Embryonic facial prominence (tissue), 1 donor: ENCODE measurements around the gene NCSTN.

ENCODE experiments used
- DNase-seq: peaks from one replicate; pipeline ENCODE4 v3.0.0-alpha.2; 2016; ENCODE audit errors: extremely low spot score

Gene NCSTN

DNA sequence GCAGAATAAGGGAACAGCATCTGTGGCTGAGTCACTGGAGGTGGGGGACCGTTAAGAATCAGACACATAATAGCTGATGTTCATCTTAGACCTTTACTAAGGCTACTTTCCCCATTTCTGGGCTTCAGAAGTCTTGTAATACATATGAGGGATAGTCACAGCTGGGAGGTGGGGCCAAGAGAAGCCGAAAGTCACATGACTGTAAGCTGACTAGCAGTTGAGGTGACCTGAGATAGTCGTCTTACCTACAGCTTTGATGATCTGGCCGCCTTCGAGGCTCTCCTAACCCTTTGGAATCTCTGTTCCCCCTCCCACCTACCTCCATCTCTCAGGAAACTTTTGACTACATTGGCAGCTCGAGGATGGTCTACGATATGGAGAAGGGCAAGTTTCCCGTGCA is 9.4 kb downstream of the NCSTN start:
- no peak for DNase-seq

DNA sequence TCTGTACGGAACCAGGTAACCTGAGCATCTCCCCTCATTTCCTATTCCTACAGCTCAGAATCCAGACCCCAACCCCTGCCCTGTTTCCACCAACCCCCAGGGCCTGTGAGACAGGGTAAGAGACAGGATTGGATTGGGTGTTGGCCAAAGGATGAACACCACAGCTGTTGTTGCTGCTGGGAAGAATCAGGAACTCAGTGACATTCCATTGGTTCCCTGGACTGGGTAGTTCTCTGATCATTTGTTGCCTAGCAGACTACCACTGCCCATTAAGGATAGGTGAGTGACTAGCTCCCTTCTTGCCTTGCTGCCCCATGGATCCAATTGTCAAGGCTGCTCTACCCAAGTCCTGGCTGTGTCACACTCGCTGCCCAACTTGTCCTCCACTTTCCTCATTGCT is 10.0 kb downstream of the NCSTN start:
- DNase-seq = no peak

DNA sequence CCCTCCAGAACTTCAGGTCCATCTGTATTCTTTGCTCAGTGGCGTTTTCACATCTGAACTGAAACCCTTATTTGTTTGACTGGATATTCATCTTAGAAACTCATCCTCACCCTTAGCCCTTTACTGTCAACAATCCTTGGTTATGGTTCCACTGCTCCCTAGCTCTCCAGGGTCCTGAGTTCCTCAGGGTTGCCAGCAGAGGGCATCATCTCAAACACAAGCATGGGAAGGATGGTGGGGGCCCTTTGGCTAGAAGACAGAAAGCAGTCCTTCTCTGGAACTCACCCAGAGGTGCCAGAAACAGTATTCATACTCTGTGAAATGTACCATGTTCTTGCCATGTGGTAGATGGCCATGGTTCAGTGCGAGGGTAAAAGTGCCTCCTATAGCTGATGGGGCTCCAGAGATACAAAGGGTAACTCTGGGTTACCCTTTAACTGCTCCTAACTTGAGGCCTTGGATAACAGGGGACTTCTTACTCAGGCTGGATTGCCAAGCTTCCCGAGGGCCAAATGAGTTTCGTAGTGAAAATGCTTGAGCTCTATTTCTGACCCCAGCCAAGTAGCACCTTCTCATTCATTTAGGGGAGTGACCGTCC is 11.3 kb downstream of the NCSTN start:
- DNase-seq = no peak

DNA sequence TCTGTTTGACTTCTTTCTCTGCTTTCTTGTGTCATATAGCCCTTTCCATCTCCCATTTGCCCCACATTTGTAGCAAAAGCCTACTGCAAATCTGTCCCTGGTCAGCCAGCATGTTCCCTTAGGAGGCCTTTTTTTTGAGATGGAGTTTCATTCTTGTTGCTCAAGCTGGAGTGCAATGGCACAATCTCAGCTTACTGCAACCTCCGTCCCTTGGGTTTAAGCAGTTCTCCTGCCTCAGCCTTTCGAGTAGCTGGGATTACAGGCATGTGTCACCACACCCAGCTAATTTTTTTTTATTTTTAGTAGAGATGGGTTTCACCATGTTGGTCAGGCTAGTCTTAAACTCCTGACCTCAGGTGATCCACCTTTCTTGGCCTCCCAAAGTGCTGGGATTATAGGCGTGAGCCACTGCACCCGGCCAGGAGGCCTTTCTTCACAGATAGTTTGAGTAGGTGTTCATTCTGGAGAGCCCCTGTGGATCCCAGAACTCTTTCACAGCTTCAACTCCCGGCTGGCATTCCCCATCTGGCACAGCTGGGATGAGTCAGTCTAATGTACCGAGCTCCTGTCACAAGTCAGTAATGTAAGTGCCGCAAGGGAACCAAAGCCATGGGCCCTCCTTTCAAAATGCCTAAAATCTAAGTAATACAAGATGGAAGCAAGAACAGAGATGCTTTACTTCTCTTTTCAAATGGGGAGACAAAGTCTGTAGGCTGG is 14.3 kb downstream of the NCSTN start:
- no peak for DNase-seq

DNA sequence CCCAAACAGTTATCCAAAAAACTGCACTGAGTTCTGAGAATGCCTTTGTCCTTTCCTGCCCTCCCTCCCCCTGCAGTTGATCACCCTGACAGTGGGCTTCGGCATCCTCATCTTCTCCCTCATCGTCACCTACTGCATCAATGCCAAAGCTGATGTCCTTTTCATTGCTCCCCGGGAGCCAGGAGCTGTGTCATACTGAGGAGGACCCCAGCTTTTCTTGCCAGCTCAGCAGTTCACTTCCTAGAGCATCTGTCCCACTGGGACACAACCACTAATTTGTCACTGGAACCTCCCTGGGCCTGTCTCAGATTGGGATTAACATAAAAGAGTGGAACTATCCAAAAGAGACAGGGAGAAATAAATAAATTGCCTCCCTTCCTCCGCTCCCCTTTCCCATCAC is 14.9 kb downstream of the NCSTN start:
- no peak for DNase-seq

DNA sequence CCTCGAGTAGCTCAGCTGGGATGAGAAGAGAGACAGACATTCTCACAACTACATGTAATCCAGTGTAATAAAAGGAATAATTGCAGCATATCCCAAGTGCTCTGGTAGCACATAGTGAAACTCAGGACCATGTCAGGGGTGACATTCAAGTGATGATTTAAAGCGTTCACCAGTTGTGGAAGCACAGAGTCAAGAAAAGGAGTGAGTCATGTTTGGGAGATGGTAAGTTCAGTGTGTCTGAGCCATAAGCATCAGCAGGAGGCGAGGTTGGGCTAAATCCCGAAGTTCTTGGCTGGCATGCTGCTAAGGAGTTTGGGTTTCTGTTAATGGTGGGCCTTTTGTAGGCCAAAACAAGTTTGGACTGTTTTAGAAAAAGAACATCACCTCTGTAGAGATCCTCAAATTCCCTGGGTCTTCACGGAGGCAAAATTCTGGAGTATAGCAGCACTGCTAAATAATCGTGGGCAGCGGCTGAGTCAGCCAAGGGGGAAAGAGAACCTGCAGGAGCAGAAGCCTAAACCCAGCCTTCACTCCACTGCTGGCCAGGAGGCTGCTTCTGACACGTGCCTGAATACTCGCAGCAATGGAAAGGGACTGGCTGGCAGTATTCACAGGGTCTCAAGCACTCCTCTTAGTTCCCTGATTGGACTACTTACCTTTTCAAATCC is 16.5 kb downstream of the NCSTN start:
- no peak for DNase-seq

DNA sequence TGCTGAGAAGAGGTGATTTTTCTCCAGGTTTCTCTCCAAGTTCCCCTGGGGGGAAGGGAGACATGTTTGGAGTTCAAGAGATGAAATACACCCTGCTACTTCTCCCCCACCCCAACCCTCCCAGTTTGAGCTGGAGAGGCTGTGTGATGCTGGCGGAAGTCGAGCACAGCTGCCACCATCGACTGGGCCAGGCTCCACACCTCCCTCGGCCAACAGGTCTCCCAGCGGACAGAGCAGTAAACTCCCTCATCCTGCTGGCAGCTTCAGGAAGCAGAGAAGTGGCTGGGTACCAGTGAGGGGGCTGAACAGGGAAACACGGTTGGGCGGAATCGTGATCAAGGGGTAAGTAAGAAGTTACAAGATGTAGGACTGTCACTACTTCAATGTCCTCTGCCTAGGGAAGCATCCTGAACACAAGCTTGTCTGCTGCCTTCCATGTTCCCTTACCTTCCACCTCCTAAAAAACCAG is 17.1 kb downstream of the NCSTN start:
- no peak for DNase-seq

DNA sequence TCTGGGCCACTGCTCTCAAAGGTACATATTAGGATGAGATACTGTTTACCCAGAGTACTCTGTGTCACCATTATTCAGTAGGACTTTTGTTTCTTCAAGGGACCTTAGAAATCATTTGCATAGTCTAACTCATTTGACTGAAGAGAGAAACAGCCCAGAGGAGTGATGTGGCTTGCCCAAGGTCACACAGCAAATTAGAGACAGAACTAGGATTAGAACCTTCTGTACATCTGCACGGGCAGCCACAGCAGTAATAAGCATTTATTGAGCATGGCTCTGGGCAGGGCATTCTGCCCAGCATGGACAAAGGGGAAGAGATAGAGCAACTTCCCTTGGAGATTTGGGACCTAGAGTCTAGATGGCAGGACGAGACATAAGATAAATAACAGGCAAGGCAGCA is 18.0 kb downstream of the NCSTN start:
- DNase-seq = no peak

DNA sequence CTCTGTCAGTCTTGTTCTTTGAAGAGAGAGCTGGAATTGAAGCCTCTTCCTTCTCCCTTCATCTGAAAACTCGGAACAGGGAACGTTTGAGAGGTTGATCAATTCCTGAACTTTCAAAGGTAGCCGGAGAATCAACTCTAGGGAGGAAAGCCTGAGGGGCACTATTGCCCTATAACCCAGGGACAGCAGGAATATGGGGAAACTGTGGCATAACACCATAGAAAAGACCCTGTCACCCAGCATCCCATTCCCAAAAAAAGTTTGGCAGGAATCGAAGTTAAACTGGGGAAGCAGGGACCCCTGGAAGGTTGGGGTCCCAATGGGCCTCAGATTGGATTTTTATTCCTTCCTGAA is 18.6 kb downstream of the NCSTN start:
- no peak for DNase-seq

DNA sequence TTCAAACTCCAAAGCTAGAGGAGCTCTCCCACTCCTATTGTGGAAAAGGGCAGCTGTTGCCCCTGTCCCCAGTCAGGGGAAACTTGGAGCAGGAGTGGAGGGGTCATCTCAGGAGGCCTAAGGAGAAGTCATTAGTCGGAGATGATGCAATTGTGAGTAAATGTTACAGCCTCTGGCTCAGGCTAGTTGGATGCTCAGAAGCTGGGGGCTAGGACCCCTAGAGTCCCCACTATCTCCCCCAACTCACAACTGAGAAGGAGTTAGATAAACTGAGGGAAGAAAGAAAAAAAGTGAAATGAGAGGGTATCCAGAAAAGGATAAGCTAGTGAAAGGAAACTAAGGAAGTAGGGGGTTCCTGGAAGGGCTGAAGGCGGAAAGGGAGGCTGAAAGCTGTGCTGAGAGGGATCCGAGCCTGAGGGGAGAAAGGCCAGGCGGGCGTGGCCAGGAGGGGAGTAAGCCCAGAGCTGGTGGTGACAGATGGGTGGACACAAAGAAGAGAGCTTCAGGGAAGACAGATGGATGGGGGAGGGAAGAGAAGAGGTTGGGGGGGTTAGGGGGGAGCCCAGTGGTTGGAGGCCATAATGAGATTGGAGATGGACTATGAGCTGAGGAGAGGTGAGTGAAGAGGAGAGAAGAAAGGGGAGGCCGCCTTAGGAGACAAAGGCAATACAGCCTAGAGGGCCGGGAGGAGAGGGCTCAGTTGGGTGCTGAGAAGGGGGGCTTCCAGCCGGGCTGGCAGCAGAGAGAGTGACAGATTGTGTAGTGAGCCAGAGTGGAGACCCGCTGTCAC is 19.2 kb downstream of the NCSTN start:
- no peak for DNase-seq

DNA sequence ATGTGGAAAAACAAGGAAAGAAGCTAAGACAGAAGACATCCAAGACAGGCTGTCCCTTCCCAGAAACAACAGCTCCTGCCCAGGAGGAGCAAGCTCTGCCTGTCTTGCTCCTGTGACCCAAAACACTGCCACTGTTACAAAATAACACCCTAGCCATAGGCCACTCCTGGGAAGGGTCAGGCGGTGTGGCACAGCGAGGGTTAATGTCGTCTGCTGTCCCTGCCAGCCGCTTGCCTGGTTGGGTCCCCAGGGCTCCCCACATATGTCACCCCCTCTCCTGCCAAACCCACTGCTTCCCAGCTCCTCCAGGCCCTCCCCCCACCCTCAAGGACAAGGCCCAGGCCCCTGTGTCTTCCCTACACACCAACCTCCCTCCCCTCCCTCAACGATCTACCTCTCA is 19.8 kb downstream of the NCSTN start:
- DNase-seq = no peak

DNA sequence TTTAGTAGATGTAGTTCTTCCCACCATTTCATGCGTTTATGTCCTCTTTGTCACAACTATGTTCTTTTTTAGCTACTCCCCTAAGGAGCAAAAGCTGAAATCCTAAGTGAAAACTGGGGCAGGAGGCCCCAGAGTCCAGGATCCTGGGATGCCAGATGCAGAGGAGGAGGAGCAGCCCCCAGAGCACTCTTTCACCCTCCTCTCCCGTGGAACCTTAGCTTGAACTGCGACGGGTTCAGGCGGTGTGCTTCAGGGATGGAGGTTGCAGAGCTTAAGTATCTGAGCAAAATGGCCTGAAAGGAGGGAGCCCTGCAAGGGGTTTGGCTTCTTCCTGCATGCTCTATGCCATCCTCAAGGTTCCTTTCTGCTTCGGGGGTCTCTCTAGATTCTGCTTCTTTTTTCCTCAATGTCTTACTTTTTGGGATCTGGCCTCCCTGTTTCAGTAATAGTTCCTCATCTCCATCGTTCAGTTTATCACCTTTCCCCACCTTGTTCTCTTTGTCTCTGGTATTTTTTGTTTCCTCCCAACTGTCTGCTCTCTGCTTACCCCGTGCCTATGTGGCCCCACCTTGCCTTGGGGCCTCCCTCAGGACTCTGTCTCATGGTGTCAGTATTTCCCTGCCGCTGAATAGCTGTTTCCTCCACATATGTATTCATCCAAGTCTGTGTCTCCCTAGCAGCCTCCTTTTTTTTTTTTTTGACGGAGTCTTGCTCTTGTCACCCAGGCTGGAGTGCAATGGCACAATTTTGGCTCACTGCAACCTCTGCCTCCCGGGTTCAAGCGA is 21.0 kb downstream of the NCSTN start:
- no peak for DNase-seq

DNA sequence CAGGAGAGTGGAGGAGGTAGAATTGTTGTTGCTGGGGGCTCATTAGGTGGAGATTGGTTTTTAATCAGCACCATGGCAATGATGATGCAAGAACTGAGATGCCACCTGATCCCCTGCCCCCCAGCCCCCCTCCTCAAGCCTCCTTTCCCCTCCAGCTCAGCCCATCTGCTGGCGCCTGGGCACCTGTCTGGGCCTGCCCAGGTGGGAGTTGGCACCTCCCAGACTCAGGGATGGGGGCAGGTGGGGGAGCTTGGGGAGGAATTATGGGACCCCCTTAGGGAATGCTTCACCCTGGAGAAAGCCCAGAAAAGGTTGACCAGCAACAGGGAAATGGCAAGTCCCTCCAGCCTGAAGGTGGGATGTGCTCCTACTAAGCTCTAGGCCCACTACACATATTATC is 22.1 kb downstream of the NCSTN start:
- DNase-seq = no peak

DNA sequence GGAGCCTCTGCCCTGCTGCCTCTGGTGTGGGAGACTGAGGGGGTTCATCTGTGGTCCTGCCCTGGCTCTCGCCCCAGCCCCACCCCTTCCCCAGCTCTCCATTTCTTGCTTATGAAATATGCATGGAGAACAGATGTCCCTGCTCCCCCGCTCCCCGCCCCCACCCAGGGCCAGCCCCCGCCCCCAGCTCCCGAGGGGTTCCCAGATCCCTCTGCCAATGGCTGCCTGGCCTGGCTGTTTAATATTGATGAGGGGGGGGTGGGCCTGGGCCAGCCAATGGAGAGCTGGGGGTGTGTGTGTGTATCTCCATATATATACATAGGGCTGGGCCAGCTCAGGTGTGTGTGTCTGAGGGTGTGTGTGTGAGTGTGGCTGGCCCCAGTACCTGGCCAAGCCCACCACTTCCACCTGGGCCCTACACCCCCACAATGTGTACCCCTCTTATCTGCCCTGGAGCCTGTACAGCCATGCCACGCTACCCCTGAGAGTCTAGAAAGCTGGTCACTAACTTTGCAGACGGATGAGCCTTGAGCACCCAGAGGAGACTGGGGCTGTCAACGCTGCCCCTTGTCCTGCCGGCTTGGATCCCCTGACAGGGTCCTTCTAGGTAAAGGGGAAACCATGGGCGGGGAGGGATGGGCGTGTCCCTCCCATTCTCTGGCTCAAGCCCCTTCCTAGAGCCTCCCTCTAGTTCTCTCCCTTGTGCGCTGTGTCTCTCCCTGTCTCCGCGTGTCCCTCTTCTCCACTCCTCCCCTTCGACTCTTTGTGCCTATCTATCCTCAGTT is 23.7 kb downstream of the NCSTN start, which contains the start of gene NHLH1:
Gene NHLH1 (plus strand): TSS at position 341 of the 785 bp plus-strand sequence. CDS start 3,661 bp downstream, outside the sequence.
- DNase-seq = no peak

DNA sequence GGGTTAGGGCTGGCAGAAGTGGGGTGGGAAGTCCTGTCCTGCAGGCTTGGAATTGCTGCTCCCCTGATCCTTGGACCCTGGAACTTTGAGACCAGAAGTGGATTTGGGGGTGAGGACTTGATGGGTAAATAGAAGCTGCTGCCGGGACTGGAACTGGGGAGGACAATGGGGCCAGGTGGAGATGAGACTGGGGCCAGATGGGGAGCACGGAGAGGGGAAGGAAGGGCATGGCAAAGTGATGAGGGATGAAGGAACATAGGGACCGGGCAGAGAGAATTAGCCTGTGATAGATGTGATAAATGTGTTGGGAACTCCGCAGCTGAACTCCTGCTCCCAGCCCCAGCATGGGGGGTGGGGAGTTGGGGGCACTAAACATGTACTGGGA is 24.3 kb downstream of the NCSTN start:
- DNase-seq = no peak

DNA sequence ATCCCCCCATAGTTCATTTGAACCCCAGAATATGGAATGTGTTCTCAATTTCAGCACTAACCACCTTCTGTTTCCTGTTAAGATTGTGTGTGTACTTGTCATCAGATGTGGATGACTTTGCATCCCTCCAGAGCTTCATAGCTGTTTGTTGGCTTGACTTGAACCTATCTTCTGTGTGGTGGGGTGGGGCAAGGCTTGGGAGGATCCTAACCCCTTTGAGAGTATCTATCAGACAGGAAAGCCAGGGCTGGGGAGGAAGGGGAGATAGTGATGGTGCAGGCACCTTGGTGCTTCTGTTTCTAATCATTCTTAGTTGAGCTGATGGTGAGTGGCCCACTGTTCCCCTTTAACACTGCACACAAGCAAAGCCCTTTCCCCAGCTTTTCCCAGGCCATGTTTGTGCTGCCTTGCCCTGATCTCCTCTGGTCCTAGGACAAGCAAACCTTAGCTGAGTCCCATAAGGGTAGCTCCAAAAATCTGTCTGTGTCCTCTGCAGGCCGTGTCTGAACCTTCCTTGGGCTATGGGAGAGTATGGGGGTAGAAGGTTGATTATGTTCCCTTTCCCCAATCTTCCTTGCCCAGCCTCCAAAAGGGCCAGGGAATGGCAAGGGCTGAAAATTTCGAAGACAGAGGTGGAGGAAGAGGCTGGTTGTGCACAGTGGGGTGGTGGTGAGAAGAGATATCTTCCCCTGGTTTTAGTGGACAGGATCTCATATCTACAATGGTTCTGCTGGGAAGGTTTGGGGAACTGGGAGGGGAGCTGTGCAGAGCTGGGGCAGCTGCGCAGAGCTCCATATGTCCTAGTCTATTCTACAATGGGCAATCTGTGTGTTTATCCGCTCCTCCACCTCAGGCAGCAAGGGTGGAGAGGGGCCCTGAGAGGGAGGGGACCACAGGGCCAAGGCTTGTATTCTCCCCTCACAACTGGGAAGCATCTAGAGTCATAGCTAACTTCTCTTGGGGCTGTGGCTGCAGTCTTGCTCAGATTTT is 25.0 kb downstream of the NCSTN start:
- DNase-seq = no peak

DNA sequence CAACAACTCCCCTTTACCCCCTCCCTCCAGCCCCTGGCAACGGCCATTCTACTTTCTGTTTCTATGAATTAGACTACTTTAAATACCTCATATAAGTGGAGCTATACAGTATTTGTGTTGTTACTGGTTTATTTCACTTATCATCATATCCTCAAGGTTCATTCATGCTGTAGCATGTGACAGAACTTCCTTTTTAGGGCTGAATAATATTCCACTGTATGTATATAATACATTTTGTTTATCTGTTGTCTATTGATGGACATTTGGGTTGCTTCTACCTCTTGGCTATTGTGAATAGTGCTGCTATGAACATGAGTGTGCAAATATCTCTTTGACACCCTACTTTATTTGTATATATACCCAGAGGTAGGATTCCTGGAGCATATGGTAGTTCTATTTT is 25.9 kb downstream of the NCSTN start:
- DNase-seq = no peak

DNA sequence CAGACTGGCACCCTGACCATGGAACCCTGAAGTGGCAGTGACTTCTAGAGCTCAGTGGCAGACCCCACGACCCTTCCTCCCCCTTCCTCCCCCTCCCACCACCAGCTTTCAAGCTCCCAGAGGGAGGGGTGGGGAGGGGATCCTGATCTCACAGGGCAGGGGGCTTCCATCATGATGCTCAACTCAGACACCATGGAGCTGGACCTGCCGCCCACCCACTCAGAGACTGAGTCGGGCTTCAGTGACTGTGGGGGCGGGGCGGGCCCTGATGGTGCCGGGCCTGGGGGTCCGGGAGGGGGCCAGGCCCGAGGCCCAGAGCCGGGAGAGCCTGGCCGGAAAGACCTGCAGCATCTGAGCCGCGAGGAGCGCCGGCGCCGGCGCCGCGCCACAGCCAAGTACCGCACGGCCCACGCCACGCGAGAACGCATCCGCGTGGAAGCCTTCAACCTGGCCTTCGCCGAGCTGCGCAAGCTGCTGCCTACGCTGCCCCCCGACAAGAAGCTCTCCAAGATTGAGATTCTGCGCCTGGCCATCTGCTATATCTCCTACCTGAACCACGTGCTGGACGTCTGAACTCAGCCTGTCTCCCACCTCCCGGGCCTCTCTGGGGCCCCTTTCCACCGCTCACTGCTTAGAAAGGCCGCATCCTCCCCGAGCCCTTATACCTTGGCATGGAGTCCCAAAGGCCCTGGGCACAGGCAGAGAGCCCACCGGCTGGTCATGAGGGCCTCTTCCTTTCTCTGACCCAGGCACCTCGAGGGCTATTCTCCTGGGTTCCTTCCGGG is 27.6 kb downstream of the NCSTN start:
- DNase-seq = no peak

DNA sequence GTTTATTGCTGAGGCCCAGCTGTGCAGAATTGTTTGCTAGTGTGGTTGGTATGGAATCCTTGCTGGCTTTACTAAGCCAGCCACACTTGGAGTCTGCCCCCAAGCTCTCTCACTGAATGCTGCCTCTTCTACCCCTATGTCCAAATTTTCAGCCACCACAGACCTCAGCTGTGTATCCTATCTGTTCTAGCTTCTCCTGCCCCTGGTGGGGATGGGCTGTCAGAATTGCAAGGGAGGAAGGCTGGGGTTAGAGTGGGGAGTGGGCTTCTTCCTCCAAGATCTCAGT is 28.1 kb downstream of the NCSTN start:
- no peak for DNase-seq
